GM10847 (cell line): ENCODE results near the gene ARG2.
A peak's percentile ranks its signal among the peaks of the same experiment; 100 is the strongest.

Experiments used
- POLR2A ChIP-seq: IDR thresholded peaks from 2 replicates; pipeline ENCODE4 v1.6.1; 2011; ENCODE audit not compliant: insufficient read length; ENCODE audit errors: extremely low read depth

ARG2 gene

GRCh38 chr14:67653651-67654280 lies 34.0 kb downstream of the ARG2 start:
- no peak for TF ChIP-seq POLR2A

- TF ChIP-seq POLR2A = no peak
These were observed 43.9 kb downstream of the ARG2 start for GRCh38 chr14:67663633-67664032.

GRCh38 chr14:67665868-67666267 lies 46.1 kb downstream of the ARG2 start:
- TF ChIP-seq POLR2A = no peak

- no peak for TF ChIP-seq POLR2A
These were observed 47.2 kb downstream of the ARG2 start for GRCh38 chr14:67666750-67667449.

- TF ChIP-seq POLR2A = no peak
These were observed 48.8 kb downstream of the ARG2 start for GRCh38 chr14:67668559-67668958.

- no peak for TF ChIP-seq POLR2A
These were observed 53.7 kb downstream of the ARG2 start for GRCh38 chr14:67673451-67673850.

GRCh38 chr14:67674139-67674479 lies 54.4 kb downstream of the ARG2 start:
- no peak for TF ChIP-seq POLR2A

- peak; percentile 67 for TF ChIP-seq POLR2A
These were observed 54.9 kb downstream of the ARG2 start, which contains the start of gene VTI1B for GRCh38 chr14:67674480-67675218. TSS of gene VTI1B (minus strand) at chr14:67674632. CDS start at chr14:67674489, 143 bp downstream.

GRCh38 chr14:67675219-67675582 lies 55.5 kb downstream of the ARG2 start:
- no peak for TF ChIP-seq POLR2A

- no peak for TF ChIP-seq POLR2A
These were observed 59.3 kb downstream of the ARG2 start for GRCh38 chr14:67679006-67679405.

- no peak for TF ChIP-seq POLR2A
These were observed 60.4 kb downstream of the ARG2 start for GRCh38 chr14:67680121-67680602.

- TF ChIP-seq POLR2A = no peak
These were observed 61.2 kb downstream of the ARG2 start for GRCh38 chr14:67680941-67681340.

GRCh38 chr14:67683842-67684241 lies 64.1 kb downstream of the ARG2 start:
- TF ChIP-seq POLR2A = no peak

- TF ChIP-seq POLR2A = no peak
These were observed 70.3 kb downstream of the ARG2 start for GRCh38 chr14:67690011-67690410.

GRCh38 chr14:67694791-67695393 lies 75.2 kb downstream of the ARG2 start:
- no peak for TF ChIP-seq POLR2A
